Lower leg skin (tissue), 4 donors: ENCODE measurements around the gene EFCAB8. TPM values are rescaled to one million over a fixed set of nuclear protein-coding genes. Genes with fewer than 3 reads are reported as not detected.

Source experiments
- DNase-seq, 2 donors: peaks; one replicate each; pipeline ENCODE4 v3.0.0-alpha.2; 2019; ENCODE audit warnings: low spot score in 2 of 2
- H3K4me3 ChIP-seq: fragments of 200-600 bp; sonication (generic); 2 replicates; pipeline ENCODE4 v1.5.1; 2017; ENCODE audit warnings: mild to moderate bottlenecking, low read depth; ENCODE audit not compliant: poor library complexity, severe bottlenecking
- CTCF ChIP-seq, 3 donors: fragments of 450-650 bp; IDR thresholded peaks; one replicate each; pipeline ENCODE4 v1.5.1; 2016; ENCODE audit warnings: antibody characterized with exemption in 3 of 3, mild to moderate bottlenecking in 3 of 3, moderate library complexity in 2 of 3
- POLR2A ChIP-seq, 2 donors: fragments of 450-650 bp; IDR thresholded peaks; one replicate each; pipeline ENCODE4 v1.6.1; 2016 to 2017; ENCODE audit warnings: antibody characterized with exemption in 2 of 2, mild to moderate bottlenecking in 1 of 2, moderate library complexity in 1 of 2
- WGBS, 2 donors: methylation state at CpG; one replicate each; pipeline ENCODE4 v1.1.5; 2018; 5-methylcytosine and 5-hydroxymethylcytosine counted together
- intact Hi-C: fragments of 100-400 bp; cut with DNase I; formaldehyde crosslinking; loops from one replicate; pipeline ENCODE4 v1.15.0; 2023; ENCODE audit warnings: low total_unique reads
- total RNA-seq, 4 donors: library from RNA; depleted of rRNA; stranded (reverse); fragments of >200 nt; gene quantifications; one replicate each; pipeline ENCODE4 v1.1.0, GENCODE V29; 2016

Gene EFCAB8
- total RNA-seq, 4 donors from 2014 or later: not detected

GRCh38 chr20:32984631-32985354, 126.1 kb downstream of the EFCAB8 start:
- WGBS, 2 donors: 75 to 78% methylated on average over 7 to 9 of the region's 9 CpGs
- DNase-seq: no peak
- no peak for TF ChIP-seq POLR2A (IDR thresholded peaks at IDR 0.05)
- TF ChIP-seq CTCF (IDR thresholded peaks at IDR 0.05): no peak
- intact Hi-C loops: no loop called here
- no peak overlapping the region for H3K4me3 ChIP-seq

GRCh38 chr20:32985596-32985995, 126.9 kb downstream of the EFCAB8 start:
- DNase-seq: no peak
- intact Hi-C loops: no loop called here
- WGBS, 2 donors: 84 to 90% methylated on average over 6 of the region's 6 CpGs
- no peak overlapping the region for H3K4me3 ChIP-seq
- TF ChIP-seq POLR2A (IDR thresholded peaks at IDR 0.05): no peak
- TF ChIP-seq CTCF (IDR thresholded peaks at IDR 0.05): no peak

GRCh38 chr20:32986331-32986966, 127.7 kb downstream of the EFCAB8 start:
- no peak overlapping the region for H3K4me3 ChIP-seq
- TF ChIP-seq CTCF (IDR thresholded peaks at IDR 0.05): no peak
- no peak for TF ChIP-seq POLR2A (IDR thresholded peaks at IDR 0.05)
- DNase-seq: no peak
- WGBS, 2 donors: 72 to 82% methylated on average over 17 to 18 of the region's 18 CpGs
- intact Hi-C loops: no loop called here

GRCh38 chr20:32987044-32987825, 128.5 kb downstream of the EFCAB8 start:
- 75 to 84% methylated on average over 11 of the region's 11 CpGs for WGBS, 2 donors
- intact Hi-C loops: no loop called here
- no peak for TF ChIP-seq POLR2A (IDR thresholded peaks at IDR 0.05)
- TF ChIP-seq CTCF (IDR thresholded peaks at IDR 0.05): no peak
- no peak overlapping the region for H3K4me3 ChIP-seq
- no peak for DNase-seq

- intact Hi-C loops: no loop called here
- H3K4me3 ChIP-seq: no peak overlapping the region
- WGBS, 2 donors: 74 to 75% methylated on average over 16 of the region's 16 CpGs
- no peak for DNase-seq
- TF ChIP-seq POLR2A (IDR thresholded peaks at IDR 0.05) (no peak), CTCF (IDR thresholded peaks at IDR 0.05) (no peak)
Observed at GRCh38 chr20:32988008-32988407, 129.3 kb downstream of the EFCAB8 start.
